HAP-1 (cell line): ENCODE results near the gene ADTRP.
"Not testable (repeated sequence)": the region's sequence is repeated elsewhere in the genome, so short reads cannot be mapped to it uniquely, and the experiment has no call there.

Source experiments
- DNase-seq, 2 experiments: peaks; one replicate each; pipeline ENCODE4 v3.0.0-alpha.2; 2016 to 2020; ENCODE audit warnings: low spot score in 2 of 2
- H3K27me3 ChIP-seq: fragments of 250-450 bp; sonication (Bioruptor Pico); 2 replicates; pipeline ENCODE4 v1.5.1; 2020; ENCODE audit warnings: low read depth, mild to moderate bottlenecking, moderate library complexity
- H3K36me3 ChIP-seq: fragments of 250-450 bp; sonication (Bioruptor Pico); replicated peaks from 2 replicates; pipeline ENCODE4 v1.5.1; 2020; ENCODE audit warnings: mild to moderate bottlenecking
- H3K4me1 ChIP-seq: fragments of 250-450 bp; sonication (Bioruptor Pico); 2 replicates; pipeline ENCODE4 v1.5.1; 2020; ENCODE audit warnings: mild to moderate bottlenecking
- H3K4me3 ChIP-seq: fragments of 250-450 bp; sonication (Bioruptor Pico); 2 replicates; pipeline ENCODE4 v1.5.1; 2020; ENCODE audit warnings: mild to moderate bottlenecking, moderate library complexity
- H3K9me3 ChIP-seq: fragments of 250-450 bp; sonication (Bioruptor Pico); 2 replicates; pipeline ENCODE4 v1.5.1; 2020; ENCODE audit warnings: mild to moderate bottlenecking, moderate library complexity
- in situ Hi-C: fragments of 300-500 bp; cut with MboI; formaldehyde crosslinking; loops from 3 replicates; pipeline ENCODE4 v1.14.3; 2020; ENCODE audit warnings: low sequenced_read_pairs, inconsistent platforms, mixed read lengths

The ADTRP gene

GRCh38 chr6:11810854-11811643, 32.4 kb upstream of the ADTRP start:
- no peaks in the 10 kb centered on the region for H3K36me3 ChIP-seq
- H3K4me3 ChIP-seq, result no peak overlapping the region
- in situ Hi-C loops, result no loop called here
- no peak for DNase-seq
- no peaks in the 10 kb centered on the region for H3K4me1 ChIP-seq
- H3K27me3 ChIP-seq, result peaks cover 2% of the 10 kb centered on the region; the same call in 1 of the 2 replicates
- no peaks in the 10 kb centered on the region for H3K9me3 ChIP-seq

GRCh38 chr6:11810039-11810541, 31.5 kb upstream of the ADTRP start:
- in situ Hi-C loops, result no loop called here
- DNase-seq, result peak in 1 of 2 experiments; percentile 10
- Histone ChIP-seq H3K4me1 (no peaks in the 10 kb centered on the region), H3K4me3 (no peak overlapping the region), H3K27me3 (peaks cover 5% of the 10 kb centered on the region; the same call in 1 of the 2 replicates), H3K9me3 (no peaks in the 10 kb centered on the region), H3K36me3 (no peaks in the 10 kb centered on the region)

GRCh38 chr6:11808054-11808453, 29.5 kb upstream of the ADTRP start:
- H3K4me3 ChIP-seq, result no peak overlapping the region
- peaks cover 5% of the 10 kb centered on the region; the same call in 1 of the 2 replicates for H3K27me3 ChIP-seq
- in situ Hi-C loops, result no loop called here
- H3K9me3 ChIP-seq, result no peaks in the 10 kb centered on the region
- no peaks in the 10 kb centered on the region for H3K36me3 ChIP-seq
- H3K4me1 ChIP-seq, result no peaks in the 10 kb centered on the region
- DNase-seq, result no peak

- Histone ChIP-seq H3K36me3 (no peaks in the 10 kb centered on the region), H3K9me3 (no peaks in the 10 kb centered on the region), H3K4me1 (no peaks in the 10 kb centered on the region), H3K27me3 (peaks cover 3% of the 10 kb centered on the region; the same call in 1 of the 2 replicates), H3K4me3 (no peak overlapping the region)
- in situ Hi-C loops, result no loop called here
- DNase-seq, result no peak
Observed at GRCh38 chr6:11806561-11807317, 28.1 kb upstream of the ADTRP start.

- in situ Hi-C loops, result no loop called here
- no peak overlapping the region for H3K4me3 ChIP-seq
- DNase-seq, result no peak
- H3K9me3 ChIP-seq, result no peaks in the 10 kb centered on the region
- peaks cover 3% of the 10 kb centered on the region; the same call in 1 of the 2 replicates for H3K27me3 ChIP-seq
- no peaks in the 10 kb centered on the region for H3K4me1 ChIP-seq
- H3K36me3 ChIP-seq, result no peaks in the 10 kb centered on the region
Observed at GRCh38 chr6:11805259-11806053, 26.9 kb upstream of the ADTRP start.

- in situ Hi-C loops, result no loop called here
- no peak overlapping the region for H3K4me3 ChIP-seq
- no peaks in the 10 kb centered on the region for H3K36me3 ChIP-seq
- peaks cover 3% of the 10 kb centered on the region; the same call in 1 of the 2 replicates for H3K27me3 ChIP-seq
- H3K4me1 ChIP-seq, result no peaks in the 10 kb centered on the region
- no peaks in the 10 kb centered on the region for H3K9me3 ChIP-seq
- no peak for DNase-seq
Observed at GRCh38 chr6:11804701-11805100, 26.1 kb upstream of the ADTRP start.

GRCh38 chr6:11804135-11804534, 25.5 kb upstream of the ADTRP start:
- H3K9me3 ChIP-seq, result no peaks in the 10 kb centered on the region
- H3K36me3 ChIP-seq, result no peaks in the 10 kb centered on the region
- H3K4me3 ChIP-seq, result no peak overlapping the region
- in situ Hi-C loops, result no loop called here
- DNase-seq, result no peak
- no peaks in the 10 kb centered on the region for H3K4me1 ChIP-seq
- H3K27me3 ChIP-seq, result peaks cover 6% of the 10 kb centered on the region; the same call in 1 of the 2 replicates

- H3K4me3 ChIP-seq, result no peak overlapping the region
- H3K27me3 ChIP-seq, result peaks cover 6% of the 10 kb centered on the region; the same call in 1 of the 2 replicates
- in situ Hi-C loops, result no loop called here
- H3K36me3 ChIP-seq, result no peaks in the 10 kb centered on the region
- no peaks in the 10 kb centered on the region for H3K4me1 ChIP-seq
- no peak for DNase-seq
- H3K9me3 ChIP-seq, result no peaks in the 10 kb centered on the region
Observed at GRCh38 chr6:11803591-11803971, 25.0 kb upstream of the ADTRP start.

GRCh38 chr6:11802886-11803590, 24.4 kb upstream of the ADTRP start:
- no peaks in the 10 kb centered on the region for H3K9me3 ChIP-seq

GRCh38 chr6:11800531-11800930, 21.9 kb upstream of the ADTRP start:
- in situ Hi-C loops, H3K4me1 ChIP-seq, DNase-seq, H3K4me3 ChIP-seq, H3K27me3 ChIP-seq, H3K9me3 ChIP-seq, H3K36me3 ChIP-seq: not testable (repeated sequence)

More at GRCh38 chr6:11802886-11803590, 24.4 kb upstream of the ADTRP start:
- no peak for DNase-seq
- Histone ChIP-seq H3K27me3 (peaks cover 8% of the 10 kb centered on the region; the same call in 1 of the 2 replicates), H3K36me3 (no peaks in the 10 kb centered on the region), H3K4me1 (no peaks in the 10 kb centered on the region), H3K4me3 (no peak overlapping the region)
- in situ Hi-C loops, result no loop called here

GRCh38 chr6:11798538-11798937, 19.9 kb upstream of the ADTRP start:
- no peaks in the 10 kb centered on the region for H3K36me3 ChIP-seq
- in situ Hi-C loops, result no loop called here

GRCh38 chr6:11798096-11798495, 19.5 kb upstream of the ADTRP start:
- in situ Hi-C loops, result no loop called here
- no peaks in the 10 kb centered on the region for H3K36me3 ChIP-seq
- H3K27me3 ChIP-seq, result peaks cover 8% of the 10 kb centered on the region; the same call in 1 of the 2 replicates
- H3K4me3 ChIP-seq, result no peak overlapping the region
- DNase-seq, result no peak
- no peaks in the 10 kb centered on the region for H3K9me3 ChIP-seq
- no peaks in the 10 kb centered on the region for H3K4me1 ChIP-seq

More at GRCh38 chr6:11798538-11798937, 19.9 kb upstream of the ADTRP start:
- H3K4me1 ChIP-seq, result no peaks in the 10 kb centered on the region
- no peaks in the 10 kb centered on the region for H3K9me3 ChIP-seq
- no peak for DNase-seq
- H3K4me3 ChIP-seq, result no peak overlapping the region
- peaks cover 8% of the 10 kb centered on the region; the same call in 1 of the 2 replicates for H3K27me3 ChIP-seq

GRCh38 chr6:11796829-11797228, 18.2 kb upstream of the ADTRP start:
- no peaks in the 10 kb centered on the region for H3K36me3 ChIP-seq
- H3K4me3 ChIP-seq, result no peak overlapping the region
- no peaks in the 10 kb centered on the region for H3K9me3 ChIP-seq
- DNase-seq, result no peak
- peaks cover 8% of the 10 kb centered on the region; the same call in 1 of the 2 replicates for H3K27me3 ChIP-seq
- in situ Hi-C loops, result no loop called here
- no peaks in the 10 kb centered on the region for H3K4me1 ChIP-seq
